GM19463 (cell line): ENCODE results near the gene STUM.

Experiments used
- ATAC-seq: cut with Tn5 transposase; IDR thresholded peaks from one replicate; pipeline ENCODE4 v1.9.1; 2021; ENCODE audit warnings: mild to moderate bottlenecking, moderate library complexity; ENCODE audit not compliant: unreplicated experiment

Gene STUM

GRCh38 chr1:226649244-226649643, 100.7 kb downstream of the STUM start:
- no peak for ATAC-seq

DNA sequence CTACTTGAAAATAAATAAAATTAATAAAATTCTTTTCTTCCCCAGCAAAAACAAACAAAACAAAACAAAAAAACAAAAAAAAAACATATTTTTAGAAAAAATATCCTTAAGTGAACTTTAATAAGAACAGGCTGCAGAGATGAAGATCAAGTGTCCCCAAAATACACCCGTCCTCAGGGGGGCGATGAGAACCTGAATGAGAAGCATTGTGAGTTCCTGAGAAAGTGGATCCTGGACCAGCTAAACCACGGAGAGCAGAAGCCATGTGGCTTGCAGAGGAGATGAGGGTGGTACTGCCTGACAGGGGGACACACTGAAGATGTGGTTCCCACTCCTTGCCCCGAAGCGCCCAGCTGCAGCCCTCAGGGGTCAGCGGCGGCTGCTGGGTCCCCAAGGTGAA, 101.2 kb downstream of the STUM start:
- no peak for ATAC-seq

DNA sequence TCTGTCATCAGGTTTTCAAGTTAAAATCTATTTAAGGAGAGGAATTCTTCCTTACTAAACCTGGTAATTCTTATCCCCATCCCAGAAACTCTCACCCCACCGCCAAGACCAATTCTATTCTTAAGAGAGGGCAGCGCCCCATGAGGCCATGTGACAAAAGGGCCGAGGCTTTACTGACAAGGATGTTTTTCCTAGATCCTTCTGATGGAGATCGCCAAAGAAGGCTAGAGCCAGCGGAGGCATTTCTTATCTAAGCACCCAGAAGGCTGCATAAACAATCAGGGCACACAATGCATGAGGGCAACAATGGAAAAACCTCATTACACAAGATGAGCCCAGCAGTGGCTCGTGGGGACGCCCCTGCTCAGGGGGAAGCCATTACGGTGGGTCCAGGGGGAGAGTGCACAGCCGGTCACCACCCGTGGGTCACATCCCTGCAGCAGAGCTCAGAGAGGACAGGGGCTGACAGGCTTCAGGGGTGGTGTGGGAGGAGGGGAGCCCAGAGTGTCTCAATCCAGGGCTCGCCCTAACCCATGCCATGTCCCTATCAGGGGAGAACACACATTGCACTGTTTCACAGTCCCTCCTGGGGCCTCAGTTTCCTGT, 101.8 kb downstream of the STUM start:
- no peak for ATAC-seq

DNA sequence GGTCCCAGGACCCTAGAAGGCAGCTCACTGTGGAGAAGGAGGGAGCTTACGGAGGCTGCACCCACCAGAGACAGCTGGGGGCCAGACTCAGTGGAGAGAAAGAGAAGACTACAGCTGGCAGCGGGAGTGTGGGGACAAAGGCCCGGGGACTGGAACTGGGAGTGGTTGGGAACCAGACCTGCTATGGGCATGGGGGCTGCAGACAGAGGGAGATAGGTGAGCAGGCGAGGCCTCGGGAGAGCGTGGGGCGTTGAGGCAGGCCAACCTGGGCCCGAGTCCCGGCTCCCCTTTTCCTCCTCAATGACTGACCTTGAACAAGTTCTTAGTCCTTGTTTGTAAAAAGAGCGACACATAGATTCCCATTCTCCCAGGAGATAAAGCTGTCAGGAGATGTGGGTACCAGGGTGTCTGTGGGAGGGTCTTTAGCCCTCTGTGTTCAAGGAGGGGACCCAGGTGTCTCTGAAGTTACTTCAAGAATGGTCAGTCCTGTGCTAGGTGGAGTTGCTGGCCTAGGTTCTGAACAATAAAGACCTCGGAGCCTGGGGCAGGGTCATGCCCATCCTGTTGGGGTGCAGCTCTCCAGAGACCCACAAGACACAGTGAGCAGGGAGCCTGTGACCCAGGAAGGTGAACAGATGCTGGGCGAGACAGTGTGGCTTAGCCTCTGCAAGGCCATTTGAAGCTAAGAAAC, 102.6 kb downstream of the STUM start:
- ATAC-seq: no peak

- ATAC-seq: no peak
These were observed 103.2 kb downstream of the STUM start for GRCh38 chr1:226651732-226652105.

- ATAC-seq: no peak
These were observed 104.0 kb downstream of the STUM start for GRCh38 chr1:226652613-226653012.

DNA sequence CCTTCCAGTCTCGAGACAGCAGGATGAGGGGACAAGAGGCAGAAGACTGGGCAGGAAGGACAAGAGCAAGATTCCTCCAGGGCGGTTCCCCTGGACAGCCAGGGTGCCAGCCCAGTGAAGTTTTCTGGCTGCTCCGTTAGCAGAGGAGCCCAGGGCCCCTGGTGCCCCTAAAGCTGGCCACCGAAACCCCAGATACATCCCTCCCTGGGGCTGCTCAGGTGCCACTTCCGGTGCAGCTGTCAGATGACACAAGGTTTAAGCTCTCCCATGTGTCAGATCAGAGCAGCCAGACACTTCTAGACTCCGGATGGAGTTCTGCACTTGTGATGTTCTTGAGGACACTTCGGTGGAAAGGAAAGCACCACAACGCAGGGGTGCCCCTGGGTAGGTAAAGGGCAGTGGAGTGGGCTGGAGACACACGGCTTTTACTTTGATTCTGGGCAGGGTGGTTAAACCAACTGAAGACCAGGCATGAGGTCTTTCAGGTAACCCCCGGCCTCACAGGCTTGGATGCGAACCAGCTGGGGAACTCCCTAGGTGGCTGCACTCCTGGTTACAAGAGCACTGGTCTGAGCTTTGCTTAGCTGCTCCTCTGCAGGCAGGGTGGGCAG, 104.9 kb downstream of the STUM start:
- ATAC-seq: peak; percentile 78

- no peak for ATAC-seq
These were observed 105.6 kb downstream of the STUM start for GRCh38 chr1:226654046-226654667.

DNA sequence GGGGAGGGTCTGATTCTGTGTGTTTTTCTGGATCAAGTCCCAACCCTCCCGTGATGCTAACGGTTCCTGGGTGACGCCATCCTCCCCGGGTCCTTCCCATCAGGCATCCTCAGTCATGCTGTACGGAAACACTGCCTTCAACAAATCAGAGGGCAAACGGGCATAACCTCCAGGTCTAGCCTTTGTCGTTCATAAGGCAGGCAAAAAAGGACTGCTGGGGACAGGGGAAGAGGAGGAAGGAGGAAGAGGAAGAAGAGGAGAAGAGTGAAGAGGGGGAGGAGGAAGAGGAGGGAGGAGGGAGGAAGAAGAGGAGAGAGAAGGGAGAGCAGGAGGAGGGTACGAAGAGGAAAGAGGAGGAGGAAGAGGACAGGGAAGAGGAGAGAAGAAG, 106.1 kb downstream of the STUM start:
- ATAC-seq: no peak

DNA sequence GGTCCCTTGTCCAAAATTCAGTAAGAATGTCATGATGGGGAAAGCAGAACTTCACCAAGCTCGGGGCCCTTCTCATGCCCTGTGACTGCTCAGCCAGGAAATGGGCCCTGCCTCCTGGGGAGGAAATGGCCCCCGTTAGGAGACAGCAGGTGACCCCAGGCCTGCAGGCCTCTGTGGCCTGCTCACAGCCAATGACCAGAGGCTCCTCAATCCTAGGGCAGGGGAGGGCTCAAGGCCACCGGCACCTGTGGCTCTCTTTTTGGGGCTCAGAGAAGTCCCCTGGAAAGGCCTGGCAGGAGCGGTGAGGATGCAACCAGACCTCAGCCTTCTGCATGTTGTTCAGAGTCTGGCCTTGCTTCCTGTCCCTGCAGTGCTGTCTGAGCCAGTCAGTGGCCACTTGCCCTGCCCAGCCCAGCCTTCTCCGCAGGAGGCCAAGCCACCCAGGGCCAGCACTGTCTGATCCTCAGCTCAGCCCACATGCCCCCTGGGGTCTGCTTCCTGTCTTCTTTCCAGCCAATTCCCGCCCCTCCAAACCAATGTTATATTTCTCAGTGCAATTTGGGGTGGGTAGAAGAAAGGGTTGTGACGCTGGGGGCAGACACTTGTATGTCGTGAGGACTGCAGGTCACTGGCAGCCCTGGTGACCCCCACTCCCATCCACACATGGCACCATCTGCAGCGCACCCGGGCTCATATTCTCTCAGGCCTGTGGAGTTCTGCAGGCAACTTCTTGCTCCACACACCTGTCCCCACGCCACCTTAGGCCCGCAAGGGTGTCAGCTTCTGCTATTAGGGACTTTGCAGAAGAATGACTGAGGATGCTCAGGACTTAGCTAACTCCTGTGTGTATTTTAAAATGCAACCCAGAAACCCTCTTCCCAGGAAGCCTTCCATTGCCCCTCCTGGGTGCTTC, 106.9 kb downstream of the STUM start:
- no peak for ATAC-seq

DNA sequence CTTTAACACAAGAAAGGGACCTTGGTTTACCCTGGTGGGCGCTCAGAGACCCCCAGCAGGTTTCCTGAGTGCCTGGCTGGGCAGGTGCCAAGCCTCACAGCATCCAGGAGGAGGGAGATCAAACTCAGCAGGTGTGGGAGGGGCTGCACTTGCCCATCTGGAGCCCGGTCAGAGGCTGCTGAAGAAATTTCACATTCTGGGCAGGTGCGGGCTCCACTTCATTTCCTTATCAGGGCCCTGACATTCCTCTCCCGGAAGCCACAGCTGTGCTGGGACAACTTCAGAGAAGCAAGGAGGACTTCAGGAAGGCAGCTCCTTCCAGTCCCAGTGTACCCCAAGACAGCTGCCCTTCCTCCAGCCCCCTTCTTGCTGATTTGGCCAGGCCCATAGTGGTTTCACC, 107.6 kb downstream of the STUM start:
- no peak for ATAC-seq

GRCh38 chr1:226656601-226657277, 108.2 kb downstream of the STUM start:
- no peak for ATAC-seq

DNA sequence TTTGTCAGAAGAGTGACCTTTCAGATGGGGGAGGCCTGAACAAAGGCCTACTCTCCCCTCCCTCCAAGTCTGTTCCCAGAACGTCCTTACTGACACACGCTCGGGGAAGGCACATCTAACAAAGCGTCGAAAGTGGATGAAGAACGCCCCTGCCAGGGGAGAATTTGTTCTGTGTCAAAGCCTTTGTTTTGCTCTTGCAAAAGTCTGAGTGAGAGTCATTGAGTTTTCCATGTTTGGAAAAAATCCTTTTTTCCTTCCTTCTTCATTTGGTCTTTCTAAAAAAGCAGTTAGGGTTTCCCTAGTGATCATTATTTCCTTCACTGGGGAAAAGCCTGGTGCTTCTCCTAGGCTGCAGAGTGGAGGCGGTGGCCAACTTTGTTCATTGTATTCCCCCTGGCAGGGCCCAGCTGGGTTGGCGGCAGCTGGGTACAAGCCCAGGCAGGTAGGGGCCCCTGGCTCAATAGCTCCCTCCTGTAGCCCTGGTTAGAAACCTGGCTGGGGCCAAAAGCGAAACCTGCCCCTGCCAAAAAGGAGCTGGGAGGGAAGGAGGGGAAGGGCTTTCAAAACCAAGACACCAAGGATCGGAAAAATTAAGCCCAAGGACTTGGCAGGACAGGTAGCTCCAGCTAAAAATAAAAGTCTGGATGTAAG, 109.5 kb downstream of the STUM start:
- ATAC-seq: no peak

DNA sequence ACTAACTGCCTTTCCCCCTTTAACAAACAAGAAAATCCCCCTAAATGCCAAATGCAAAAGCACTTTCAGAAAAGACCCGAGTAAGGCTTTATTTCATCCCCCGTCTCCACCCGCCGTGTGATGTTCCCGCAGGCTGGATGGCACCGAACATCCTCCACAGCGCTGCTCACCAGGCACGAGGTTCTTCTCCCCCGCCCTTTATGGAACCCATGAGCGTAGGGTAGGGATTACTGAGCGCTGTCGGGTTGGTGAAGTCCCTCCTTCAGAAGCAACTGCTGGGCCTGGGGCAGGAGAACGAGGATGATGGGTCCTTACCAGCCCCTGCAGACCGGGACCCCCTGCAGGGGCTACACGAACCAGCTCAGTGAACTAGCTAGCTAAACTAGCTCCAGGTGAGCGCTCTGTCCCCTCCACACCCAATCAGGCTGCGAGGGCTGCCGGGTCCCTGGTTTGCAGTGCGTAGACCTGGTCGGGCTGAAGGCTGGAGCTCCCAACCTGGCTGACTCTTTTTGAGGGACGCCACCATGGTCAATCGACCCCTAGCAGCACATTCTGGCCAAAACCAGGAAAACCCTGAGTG, 110.1 kb downstream of the STUM start:
- no peak for ATAC-seq
